ENCODE data around the gene MED9. TPM values are rescaled to one million over a fixed set of nuclear protein-coding genes. Genes with fewer than 3 reads are reported as not detected.

MED9 gene
- total RNA-seq, 1 experiment from 2014 or later = 12.7 TPM

DNA sequence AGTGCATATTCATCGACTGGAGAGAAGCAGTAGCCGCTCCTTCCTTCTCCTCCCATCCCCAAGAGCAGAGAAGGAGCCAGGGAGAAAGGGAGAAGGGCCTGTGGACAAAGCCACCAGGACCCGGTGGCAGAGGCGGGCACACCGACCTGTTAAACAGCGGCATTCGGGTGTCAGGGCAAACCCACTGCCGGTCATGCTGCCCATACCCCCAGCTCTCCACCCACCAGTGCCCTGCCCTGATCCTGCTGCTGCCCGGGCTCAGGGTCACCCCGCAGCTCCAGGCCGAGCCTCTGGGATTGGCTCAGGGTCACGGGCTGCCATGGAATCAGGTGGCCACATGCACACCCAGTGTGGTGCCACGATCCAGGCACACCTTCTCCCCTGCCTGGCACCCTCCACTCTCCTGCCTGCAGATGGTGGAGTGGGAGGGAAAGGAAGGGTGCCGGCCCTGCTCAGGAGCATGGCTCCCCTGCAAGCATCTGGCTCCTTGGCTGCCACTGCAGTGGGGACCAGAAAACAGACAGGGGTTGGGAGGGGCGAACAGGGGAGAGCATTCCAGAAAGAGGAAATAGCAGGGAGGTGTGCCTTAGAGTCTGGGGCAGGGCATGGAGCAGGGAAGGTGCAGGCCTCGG lies 37.7 kb downstream of the MED9 start:
- H3K9me3 Mint-ChIP-seq (ENCODE audit: low read depth, unreplicated experiment) = no peaks in the 10 kb centered on the region
- TF ChIP-seq CTCF (IDR thresholded peaks at IDR 0.05; ENCODE audit: unreplicated experiment) = no peak
- no peaks in the 10 kb centered on the region for H3K27me3 Mint-ChIP-seq (ENCODE audit: unreplicated experiment)
- intact Hi-C loops (cut with micrococcal nuclease; ENCODE audit: unreplicated experiment) = no loop called here
- no peaks in the 10 kb centered on the region for H3K36me3 Mint-ChIP-seq (ENCODE audit: insufficient read depth, unreplicated experiment)
- no peak overlapping the region for H3K4me3 Mint-ChIP-seq (ENCODE audit: low read depth, unreplicated experiment)
- no peaks in the 10 kb centered on the region for H3K4me1 Mint-ChIP-seq (ENCODE audit: low read depth, unreplicated experiment)
- no peak overlapping the region for H3K27ac Mint-ChIP-seq (ENCODE audit: unreplicated experiment)
- no TSS peak for BruUV-seq (replicated peaks)
- no peak for DNase-seq
- CTCF ChIA-PET = interaction anchor here (1.1 kb wide), 1 partner anchor 24 kb away, joined by 3 read pairs; no protein-coding TSS in a partner anchor

GRCh38 chr17:17514993-17515933 lies 38.5 kb downstream of the MED9 start:
- Mint-ChIP-seq H3K36me3 (ENCODE audit: insufficient read depth, unreplicated experiment) (no peaks in the 10 kb centered on the region), H3K4me3 (ENCODE audit: low read depth, unreplicated experiment) (no peak overlapping the region), H3K9me3 (ENCODE audit: low read depth, unreplicated experiment) (no peaks in the 10 kb centered on the region), H3K27me3 (ENCODE audit: unreplicated experiment) (no peaks in the 10 kb centered on the region), H3K4me1 (ENCODE audit: low read depth, unreplicated experiment) (no peaks in the 10 kb centered on the region), H3K27ac (ENCODE audit: unreplicated experiment) (no peak overlapping the region)
- no peak for DNase-seq
- CTCF ChIA-PET = no interaction called here
- no peak for TF ChIP-seq CTCF (IDR thresholded peaks at IDR 0.05; ENCODE audit: unreplicated experiment)
- no TSS peak for BruUV-seq (replicated peaks)
- intact Hi-C loops (cut with micrococcal nuclease; ENCODE audit: unreplicated experiment) = no loop called here

- Mint-ChIP-seq H3K4me1 (ENCODE audit: low read depth, unreplicated experiment) (no peaks in the 10 kb centered on the region), H3K4me3 (ENCODE audit: low read depth, unreplicated experiment) (no peak overlapping the region), H3K9me3 (ENCODE audit: low read depth, unreplicated experiment) (no peaks in the 10 kb centered on the region), H3K36me3 (ENCODE audit: insufficient read depth, unreplicated experiment) (no peaks in the 10 kb centered on the region), H3K27ac (ENCODE audit: unreplicated experiment) (no peak overlapping the region), H3K27me3 (ENCODE audit: unreplicated experiment) (no peaks in the 10 kb centered on the region)
- no TSS peak for BruUV-seq (replicated peaks)
- no peak for DNase-seq
- intact Hi-C loops (cut with micrococcal nuclease; ENCODE audit: unreplicated experiment) = no loop called here
- no peak for TF ChIP-seq CTCF (IDR thresholded peaks at IDR 0.05; ENCODE audit: unreplicated experiment)
- CTCF ChIA-PET = no interaction called here
Measured at GRCh38 chr17:17515934-17516930, 39.4 kb downstream of the MED9 start.
